ENCODE measurements around the gene IDH3G.

IDH3G gene

GRCh38 chrX:153791104-153791852 is 2.9 kb downstream of the IDH3G start:
- DNase-seq (ENCODE audit: low read depth), result no peak

DNA sequence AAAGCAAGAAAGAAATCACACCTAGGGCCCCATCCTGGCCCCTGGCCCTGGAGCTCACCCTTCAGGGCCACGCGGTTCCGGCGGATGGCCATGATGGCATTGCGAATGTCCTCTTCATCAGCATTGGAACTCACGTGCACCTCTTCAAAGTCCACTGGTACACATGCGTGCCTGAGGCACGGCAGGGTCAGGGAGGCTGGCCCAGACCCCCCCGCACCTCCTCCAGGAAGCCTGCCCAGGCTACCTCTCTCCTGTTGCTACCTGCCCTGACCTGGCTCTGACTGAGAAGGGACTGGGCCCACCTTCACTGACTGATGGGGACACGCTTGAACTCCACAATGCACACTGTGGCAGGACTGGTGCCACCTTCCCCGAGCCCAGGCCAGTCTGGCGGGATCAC is 4.5 kb downstream of the IDH3G start:
- no peak for DNase-seq (ENCODE audit: low read depth)

DNA sequence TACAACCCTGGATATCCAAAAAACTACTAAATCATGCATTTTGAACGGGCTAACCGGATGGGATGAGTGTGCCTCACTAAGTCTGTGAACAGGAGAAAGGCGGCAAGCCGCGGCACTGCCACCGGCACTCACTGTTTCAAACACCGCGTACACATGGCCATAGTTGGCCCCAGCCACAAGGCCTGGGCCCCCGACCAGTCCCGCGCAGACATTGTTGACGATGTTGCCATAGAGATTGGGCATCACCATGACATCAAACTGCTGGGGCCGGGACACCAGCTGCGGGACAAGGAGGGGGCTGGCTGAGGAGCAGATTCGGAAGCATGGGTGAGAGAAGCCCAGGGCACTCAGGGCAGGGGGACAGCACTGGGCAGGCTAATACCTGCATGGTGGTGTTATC is 7.5 kb downstream of the IDH3G start:
- no peak for DNase-seq (ENCODE audit: low read depth)

- no peak for DNase-seq (ENCODE audit: low read depth)
These were observed 9.7 kb downstream of the IDH3G start for GRCh38 chrX:153784325-153784967.

- no peak for DNase-seq (ENCODE audit: low read depth)
These were observed 10.7 kb downstream of the IDH3G start for GRCh38 chrX:153783378-153784013.

- DNase-seq (ENCODE audit: low read depth), result no peak
These were observed 11.3 kb downstream of the IDH3G start for GRCh38 chrX:153782871-153783270.

- no peak for DNase-seq (ENCODE audit: low read depth)
These were observed 11.9 kb downstream of the IDH3G start for GRCh38 chrX:153782313-153782712.

DNA sequence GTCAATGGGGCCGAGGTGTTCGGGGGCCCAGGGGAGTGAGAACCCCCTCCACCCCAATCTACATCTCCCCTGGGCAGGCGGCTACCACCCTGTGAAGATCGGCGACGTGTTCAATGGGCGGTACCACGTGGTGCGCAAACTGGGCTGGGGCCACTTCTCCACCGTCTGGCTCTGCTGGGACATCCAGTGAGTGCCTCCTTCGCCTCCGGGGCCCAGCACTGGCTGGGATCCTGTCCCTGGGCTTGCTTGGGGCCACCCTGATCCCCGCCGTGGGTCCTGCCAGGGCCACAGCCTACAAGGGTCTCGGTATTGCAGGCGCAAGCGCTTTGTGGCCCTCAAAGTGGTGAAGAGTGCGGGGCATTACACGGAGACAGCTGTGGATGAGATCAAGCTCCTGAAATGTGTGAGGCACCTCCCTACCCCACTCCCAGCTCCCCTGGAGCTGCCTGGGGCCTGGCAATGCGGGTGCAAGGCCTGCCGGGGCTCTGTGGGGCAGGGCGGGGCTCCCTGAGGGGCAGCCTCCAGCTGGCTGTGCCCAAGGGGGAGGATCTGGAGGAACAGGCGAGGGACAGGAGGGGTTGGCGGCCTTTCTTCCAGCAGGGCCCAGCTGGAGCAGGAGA is 12.6 kb downstream of the IDH3G start:
- no peak for DNase-seq (ENCODE audit: low read depth)

DNA sequence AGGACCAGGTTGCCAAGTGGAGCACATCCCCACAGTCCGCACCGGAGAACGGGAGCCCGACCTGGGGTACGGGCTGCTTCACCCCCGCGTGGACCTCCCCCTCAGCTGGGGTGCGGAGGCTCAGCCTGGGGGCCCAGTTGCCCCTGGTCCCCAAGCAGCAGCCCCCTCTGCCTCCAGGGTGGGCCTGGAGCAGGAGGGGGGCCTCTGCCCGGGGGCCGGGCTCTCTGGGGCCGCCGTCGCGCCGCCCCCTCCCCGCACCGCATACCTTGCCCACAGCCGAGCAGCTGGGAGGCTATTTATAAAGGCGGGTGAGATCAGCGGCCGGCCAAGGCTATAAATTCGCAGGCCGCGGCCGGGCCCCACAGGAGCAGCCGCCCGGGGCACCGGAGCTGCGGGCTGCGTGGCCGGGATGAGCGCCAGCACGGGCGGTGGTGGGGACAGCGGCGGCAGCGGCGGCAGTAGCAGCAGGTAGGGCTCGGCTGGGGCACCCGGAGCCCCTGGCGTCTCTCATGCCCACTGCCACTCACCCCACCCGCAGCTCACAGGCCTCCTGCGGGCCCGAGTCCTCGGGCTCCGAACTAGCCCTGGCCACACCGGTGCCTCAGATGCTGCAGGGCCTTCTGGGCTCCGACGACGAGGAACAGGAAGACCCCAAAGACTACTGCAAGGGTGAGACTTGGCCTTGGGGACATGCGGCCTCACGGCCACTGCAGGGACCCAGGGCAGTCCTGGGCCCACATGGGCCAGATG is 13.3 kb downstream of the IDH3G start, which contains the start of gene SRPK3:
TSS of gene SRPK3 (plus strand) at position 364 of the 750 bp plus-strand sequence. CDS start at position 410, 46 bp downstream.
- no peak for DNase-seq (ENCODE audit: low read depth)

DNA sequence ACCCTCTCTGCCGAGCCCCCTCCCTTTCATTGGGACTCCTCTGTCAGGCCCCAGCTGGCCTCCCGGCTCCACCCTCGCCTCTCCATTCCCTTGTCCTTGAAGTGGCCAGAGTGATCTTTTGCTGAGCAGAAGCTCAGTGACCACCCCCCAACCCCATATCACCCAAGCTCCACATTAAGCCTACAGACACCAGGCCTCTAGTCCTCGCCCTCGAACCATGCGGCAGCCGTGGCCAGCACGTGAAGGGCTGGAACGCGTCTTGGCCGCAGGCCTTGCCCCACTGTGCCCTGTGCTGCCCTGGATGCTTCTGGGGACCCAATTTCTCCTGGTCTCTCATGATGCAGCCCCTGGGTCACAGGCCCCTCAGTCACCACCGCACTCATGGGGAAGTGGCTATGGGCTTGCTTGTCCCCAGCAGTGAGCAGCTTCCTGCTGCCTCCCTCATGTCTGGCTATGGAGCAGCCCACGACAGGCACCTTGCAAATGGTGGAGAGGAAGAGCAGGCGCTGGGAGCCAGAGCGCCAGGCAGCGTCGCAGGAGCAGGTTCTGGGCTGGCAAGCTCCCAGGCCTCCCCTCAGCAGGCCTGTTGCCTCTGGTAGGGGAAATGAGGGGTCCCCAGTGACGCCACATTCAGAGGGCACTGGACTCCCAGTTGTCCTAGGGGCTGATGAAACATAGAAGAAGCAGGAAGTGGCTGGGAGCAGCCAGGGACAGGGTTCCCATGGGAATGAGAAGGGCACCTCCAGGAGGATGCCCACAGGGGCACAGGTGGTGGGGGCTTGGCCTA is 14.1 kb downstream of the IDH3G start:
- DNase-seq (ENCODE audit: low read depth), result no peak

DNA sequence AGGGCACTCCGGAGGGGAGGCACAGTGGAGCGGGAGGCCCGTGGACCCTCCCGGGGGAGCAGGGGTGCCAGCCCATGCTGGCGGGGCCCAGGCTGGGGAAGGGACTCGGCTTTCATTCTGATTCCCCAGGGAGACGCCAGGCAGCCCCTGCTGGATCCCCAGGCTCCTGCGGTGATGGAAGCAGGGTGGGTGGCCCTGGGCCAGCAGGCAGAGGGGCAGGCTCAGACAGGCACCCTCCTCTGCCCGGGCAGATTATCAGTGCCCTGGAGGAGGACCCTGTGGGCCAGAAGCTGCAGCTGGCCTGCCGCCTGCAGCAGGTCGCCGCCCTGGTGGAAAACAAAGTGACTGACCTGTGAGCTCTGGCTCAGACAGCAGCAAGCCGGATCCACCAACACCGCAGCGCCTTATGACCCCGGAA is 15.5 kb downstream of the IDH3G start:
- DNase-seq (ENCODE audit: low read depth), result no peak

DNA sequence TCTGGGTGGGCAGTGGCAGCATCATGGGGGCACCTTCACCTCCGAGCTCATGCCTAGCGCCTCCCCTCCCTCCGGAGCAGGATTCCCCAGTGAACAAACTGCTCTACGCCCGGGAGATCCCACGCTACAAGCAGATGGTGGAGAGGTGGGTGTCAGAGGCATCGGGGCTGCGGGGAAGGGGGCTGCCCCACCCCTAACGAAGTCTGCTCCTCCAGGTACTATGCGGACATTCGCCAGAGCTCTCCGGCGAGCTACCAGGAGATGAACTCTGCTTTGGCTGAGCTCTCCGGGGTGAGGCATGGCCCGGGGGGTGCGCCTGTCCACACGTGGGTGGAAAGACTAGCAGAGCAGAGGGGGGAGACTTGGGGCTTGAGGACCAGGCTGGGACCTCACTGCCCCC is 16.0 kb downstream of the IDH3G start:
- DNase-seq (ENCODE audit: low read depth), result no peak

- DNase-seq (ENCODE audit: low read depth), result no peak
These were observed 16.7 kb downstream of the IDH3G start for GRCh38 chrX:153777261-153778090.

DNA sequence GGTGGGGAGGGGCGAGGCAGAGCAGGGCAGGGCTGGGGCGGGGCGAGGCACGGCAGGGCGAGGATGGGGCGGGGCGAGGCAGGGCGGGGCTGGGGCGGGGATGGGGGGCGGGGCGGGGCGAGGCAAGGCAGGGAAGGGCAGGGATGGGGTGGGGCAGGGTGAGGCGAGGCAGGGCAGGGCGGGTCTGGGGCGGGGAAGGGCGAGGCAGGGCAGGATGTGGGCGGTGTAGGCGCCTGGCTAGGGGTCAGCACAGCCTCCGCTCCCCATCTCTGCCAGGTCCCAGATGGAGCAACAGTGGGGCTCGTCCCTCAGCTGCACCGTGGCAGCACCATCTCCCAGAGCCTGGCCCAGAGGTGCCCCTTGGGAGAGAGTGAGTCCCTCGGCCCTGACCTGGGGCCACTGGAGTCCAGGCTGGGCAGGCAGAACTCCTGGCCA is 17.5 kb downstream of the IDH3G start:
- DNase-seq (ENCODE audit: low read depth), result no peak

GRCh38 chrX:153776120-153776599 is 18.0 kb downstream of the IDH3G start:
- no peak for DNase-seq (ENCODE audit: low read depth)

DNA sequence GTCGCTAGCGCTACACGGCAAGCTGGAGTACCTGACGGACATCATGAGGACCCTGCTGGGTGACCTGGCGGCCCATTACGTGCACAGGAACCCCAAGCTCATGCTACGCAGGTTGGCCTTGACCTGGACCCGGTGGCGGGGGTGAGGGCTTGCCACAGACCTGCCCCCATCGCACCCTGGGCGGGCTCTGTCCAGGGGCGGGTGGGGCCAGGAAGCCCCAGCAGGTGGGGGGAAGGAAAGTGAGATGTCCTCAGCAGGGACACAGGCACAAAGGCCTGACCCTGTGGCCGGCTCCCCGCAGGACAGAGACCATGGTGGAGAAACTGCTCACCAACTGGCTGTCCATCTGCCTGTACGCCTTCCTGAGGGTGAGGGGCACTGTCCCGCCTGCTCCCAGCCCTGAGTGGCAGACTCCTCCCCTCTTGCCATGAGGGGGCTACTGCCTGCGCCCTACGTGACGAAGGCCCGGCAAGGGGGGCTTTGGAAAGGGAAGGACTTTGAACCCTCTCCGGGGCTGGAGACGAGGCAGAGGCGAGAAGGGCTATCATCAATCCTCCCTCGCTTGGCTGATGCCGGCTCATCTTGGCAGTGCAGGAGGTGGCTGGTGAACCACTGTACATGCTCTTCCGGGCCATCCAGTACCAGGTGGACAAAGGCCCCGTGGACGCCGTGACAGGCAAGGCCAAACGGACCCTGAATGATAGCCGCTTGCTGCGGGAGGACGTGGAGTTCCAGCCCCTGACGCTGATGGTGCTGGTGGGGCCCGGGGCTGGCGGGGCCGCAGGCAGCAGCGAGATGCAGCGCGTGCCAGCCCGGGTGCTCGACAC is 18.7 kb downstream of the IDH3G start:
- DNase-seq (ENCODE audit: low read depth), result no peak

DNA sequence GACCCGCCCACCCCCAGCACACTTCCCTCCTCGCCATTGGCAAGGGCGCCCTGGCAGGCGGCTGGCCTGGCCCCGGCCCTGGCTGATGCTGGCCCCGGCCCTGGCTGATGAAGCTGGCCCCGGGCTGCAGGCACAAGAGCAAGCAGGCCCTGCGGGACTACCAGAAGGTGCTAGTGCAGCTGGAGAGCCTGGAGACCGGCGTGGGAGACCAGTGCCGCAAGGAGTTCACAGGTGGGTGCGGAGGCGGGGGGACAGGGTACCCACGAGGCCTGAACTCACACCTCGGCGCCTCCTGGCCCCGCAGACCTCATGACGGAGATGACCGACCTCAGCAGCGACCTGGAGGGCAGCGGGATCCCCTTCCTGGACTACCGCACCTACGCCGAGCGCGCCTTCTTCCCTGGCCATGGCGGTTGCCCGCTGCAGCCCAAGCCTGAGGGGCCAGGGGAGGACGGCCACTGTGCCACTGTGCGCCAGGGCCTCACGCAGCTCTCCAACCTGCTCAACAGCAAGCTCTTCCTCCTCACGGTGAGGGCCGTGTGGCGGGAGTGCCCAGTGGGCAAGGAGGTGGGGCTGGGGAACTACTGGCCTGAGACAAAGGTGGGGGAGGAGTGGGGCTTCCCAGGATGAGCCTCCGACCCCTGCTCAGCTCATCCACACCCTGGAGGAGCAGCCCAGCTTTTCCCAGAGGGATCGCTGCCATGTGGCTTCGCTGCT is 19.4 kb downstream of the IDH3G start:
- no peak for DNase-seq (ENCODE audit: low read depth)
